ENCODE results near the gene RHOBTB1.

The RHOBTB1 gene

DNA sequence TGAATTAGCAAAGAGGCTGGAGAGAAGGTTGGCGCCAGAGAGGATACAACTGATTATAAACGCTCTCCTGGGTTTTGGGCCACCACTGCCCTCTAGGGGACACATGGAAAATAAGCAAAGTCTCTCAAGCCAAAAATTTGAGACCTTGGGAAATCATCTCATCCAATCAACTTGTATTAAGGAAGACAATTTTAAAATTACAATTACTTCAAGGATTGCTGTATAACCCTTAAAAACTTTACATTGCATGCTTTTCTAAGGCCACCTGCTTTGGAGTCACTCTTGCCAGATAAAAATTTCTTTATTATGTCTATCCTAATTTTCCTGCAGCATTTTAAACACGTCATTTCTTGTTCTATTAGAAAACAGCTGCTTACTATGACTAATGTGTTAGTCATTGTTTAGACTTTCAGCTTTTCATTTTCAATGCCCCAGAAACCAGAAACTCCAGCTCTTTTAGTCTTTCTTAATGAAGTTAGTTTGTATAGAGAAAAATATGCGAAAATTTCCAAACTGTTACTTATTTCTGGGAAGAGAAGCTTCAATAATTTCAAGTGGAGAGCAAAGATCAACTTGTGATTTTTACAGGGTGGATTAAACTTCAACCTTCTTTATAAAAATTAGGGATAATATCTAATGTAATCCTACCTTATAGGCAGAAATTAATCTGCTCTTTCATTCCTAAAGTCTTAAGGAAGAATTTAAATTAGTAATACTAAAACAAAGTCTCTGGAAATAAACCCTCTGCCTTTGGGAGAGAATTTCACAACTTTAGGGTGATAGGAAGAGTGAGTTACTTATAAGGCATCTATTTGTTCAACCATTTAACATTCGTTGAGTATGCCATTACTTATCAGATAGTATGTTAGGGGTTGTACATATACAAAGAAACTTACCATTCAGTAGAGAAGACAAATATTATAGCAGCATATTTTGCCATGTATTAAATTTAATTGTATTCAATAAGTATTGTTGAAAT, 20.6 kb upstream of the RHOBTB1 start (continued):
- TF ChIP-seq KLF1 (tag by site-specific recombination; IDR thresholded peaks at IDR 0.05): no peak
- no peak for TF ChIP-seq ZBTB48 (tag by site-specific recombination; IDR thresholded peaks at IDR 0.05)
- TF ChIP-seq GLIS2 (tag by site-specific recombination; IDR thresholded peaks at IDR 0.05): no peak
- TF ChIP-seq ZBTB17 (tag by site-specific recombination; IDR thresholded peaks at IDR 0.05): peak; percentile 26; the same call in 1 of the 2 replicates
- TF ChIP-seq ZNF549 (tag by site-specific recombination; IDR thresholded peaks at IDR 0.05): no peak
- TF ChIP-seq ZNF266 (tag by site-specific recombination; IDR thresholded peaks at IDR 0.05; ENCODE audit: low read depth): no peak
- no peak for TF ChIP-seq ZNF146 (tag by site-specific recombination; IDR thresholded peaks at IDR 0.05)
- no peak for TF ChIP-seq BCL11B (tag by site-specific recombination; IDR thresholded peaks at IDR 0.05; ENCODE audit: low read depth)
- no peak for TF ChIP-seq ZNF623 (tag by site-specific recombination; IDR thresholded peaks at IDR 0.05)
- TF ChIP-seq ZNF558 (tag by site-specific recombination; IDR thresholded peaks at IDR 0.05): peak; percentile 61; the same call in 1 of the 2 replicates
- TF ChIP-seq, protein P1, sequence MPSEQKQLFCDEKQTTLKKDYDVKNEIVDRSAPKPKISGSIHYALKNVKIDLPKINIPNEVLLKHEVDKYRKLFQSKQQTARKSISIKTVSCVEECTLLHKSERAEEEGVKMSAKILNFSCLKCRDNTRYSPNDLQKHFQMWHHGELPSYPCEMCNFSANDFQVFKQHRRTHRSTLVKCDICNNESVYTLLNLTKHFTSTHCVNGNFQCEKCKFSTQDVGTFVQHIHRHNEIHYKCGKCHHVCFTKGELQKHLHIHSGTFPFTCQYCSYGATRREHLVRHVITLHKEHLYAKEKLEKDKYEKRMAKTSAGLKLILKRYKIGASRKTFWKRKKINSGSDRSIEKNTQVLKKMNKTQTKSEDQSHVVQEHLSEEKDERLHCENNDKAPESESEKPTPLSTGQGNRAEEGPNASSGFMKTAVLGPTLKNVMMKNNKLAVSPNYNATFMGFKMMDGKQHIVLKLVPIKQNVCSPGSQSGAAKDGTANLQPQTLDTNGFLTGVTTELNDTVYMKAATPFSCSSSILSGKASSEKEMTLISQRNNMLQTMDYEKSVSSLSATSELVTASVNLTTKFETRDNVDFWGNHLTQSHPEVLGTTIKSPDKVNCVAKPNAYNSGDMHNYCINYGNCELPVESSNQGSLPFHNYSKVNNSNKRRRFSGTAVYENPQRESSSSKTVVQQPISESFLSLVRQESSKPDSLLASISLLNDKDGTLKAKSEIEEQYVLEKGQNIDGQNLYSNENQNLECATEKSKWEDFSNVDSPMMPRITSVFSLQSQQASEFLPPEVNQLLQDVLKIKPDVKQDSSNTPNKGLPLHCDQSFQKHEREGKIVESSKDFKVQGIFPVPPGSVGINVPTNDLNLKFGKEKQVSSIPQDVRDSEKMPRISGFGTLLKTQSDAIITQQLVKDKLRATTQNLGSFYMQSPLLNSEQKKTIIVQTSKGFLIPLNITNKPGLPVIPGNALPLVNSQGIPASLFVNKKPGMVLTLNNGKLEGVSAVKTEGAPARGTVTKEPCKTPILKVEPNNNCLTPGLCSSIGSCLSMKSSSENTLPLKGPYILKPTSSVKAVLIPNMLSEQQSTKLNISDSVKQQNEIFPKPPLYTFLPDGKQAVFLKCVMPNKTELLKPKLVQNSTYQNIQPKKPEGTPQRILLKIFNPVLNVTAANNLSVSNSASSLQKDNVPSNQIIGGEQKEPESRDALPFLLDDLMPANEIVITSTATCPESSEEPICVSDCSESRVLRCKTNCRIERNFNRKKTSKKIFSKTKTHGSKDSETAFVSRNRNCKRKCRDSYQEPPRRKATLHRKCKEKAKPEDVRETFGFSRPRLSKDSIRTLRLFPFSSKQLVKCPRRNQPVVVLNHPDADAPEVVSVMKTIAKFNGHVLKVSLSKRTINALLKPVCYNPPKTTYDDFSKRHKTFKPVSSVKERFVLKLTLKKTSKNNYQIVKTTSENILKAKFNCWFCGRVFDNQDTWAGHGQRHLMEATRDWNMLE (tag by site-specific recombination; conservative IDR thresholded peaks at IDR 0.05; ENCODE audit: low read depth): 0 out of 2 replicates have a peak, but pooled peaks have one; percentile 31
- TF ChIP-seq ZNF366 (tag by site-specific recombination; conservative IDR thresholded peaks at IDR 0.05): peak; percentile 88
- TF ChIP-seq, protein P2, sequence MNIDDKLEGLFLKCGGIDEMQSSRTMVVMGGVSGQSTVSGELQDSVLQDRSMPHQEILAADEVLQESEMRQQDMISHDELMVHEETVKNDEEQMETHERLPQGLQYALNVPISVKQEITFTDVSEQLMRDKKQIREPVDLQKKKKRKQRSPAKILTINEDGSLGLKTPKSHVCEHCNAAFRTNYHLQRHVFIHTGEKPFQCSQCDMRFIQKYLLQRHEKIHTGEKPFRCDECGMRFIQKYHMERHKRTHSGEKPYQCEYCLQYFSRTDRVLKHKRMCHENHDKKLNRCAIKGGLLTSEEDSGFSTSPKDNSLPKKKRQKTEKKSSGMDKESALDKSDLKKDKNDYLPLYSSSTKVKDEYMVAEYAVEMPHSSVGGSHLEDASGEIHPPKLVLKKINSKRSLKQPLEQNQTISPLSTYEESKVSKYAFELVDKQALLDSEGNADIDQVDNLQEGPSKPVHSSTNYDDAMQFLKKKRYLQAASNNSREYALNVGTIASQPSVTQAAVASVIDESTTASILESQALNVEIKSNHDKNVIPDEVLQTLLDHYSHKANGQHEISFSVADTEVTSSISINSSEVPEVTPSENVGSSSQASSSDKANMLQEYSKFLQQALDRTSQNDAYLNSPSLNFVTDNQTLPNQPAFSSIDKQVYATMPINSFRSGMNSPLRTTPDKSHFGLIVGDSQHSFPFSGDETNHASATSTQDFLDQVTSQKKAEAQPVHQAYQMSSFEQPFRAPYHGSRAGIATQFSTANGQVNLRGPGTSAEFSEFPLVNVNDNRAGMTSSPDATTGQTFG (tag by site-specific recombination; IDR thresholded peaks at IDR 0.05; ENCODE audit: borderline replicate concordance): no peak
- TF ChIP-seq ZNF501 (tag by site-specific recombination; IDR thresholded peaks at IDR 0.05): no peak
- peak; percentile 82 for TF ChIP-seq PRDM1 (tag by site-specific recombination; IDR thresholded peaks at IDR 0.05)
- no peak for TF ChIP-seq ZNF19 (tag by site-specific recombination; IDR thresholded peaks at IDR 0.05; ENCODE audit: low read depth)
- TF ChIP-seq ZNF184 (tag by site-specific recombination; IDR thresholded peaks at IDR 0.05): no peak
- no peak for TF ChIP-seq ZNF529 (tag by site-specific recombination; IDR thresholded peaks at IDR 0.05; ENCODE audit: insufficient replicate concordance)
- TF ChIP-seq ZNF677 (tag by site-specific recombination; IDR thresholded peaks at IDR 0.05): no peak
- TF ChIP-seq ZNF707 (tag by site-specific recombination; IDR thresholded peaks at IDR 0.05): no peak
- TF ChIP-seq ZNF670 (tag by site-specific recombination; IDR thresholded peaks at IDR 0.05; ENCODE audit: low read depth): no peak
- no peak; the same call in 1 of the 2 replicates for TF ChIP-seq ZFP37 (tag by site-specific recombination; IDR thresholded peaks at IDR 0.05)
- TF ChIP-seq ZSCAN16 (tag by site-specific recombination; IDR thresholded peaks at IDR 0.05): no peak
- no peak for TF ChIP-seq ZNF138 (tag by site-specific recombination; IDR thresholded peaks at IDR 0.05; ENCODE audit: borderline replicate concordance)
- no peak for TF ChIP-seq ZNF776 (tag by site-specific recombination; IDR thresholded peaks at IDR 0.05; ENCODE audit: borderline replicate concordance)
- TF ChIP-seq ZNF37A (tag by site-specific recombination; IDR thresholded peaks at IDR 0.05): no peak
- TF ChIP-seq, protein P3, sequence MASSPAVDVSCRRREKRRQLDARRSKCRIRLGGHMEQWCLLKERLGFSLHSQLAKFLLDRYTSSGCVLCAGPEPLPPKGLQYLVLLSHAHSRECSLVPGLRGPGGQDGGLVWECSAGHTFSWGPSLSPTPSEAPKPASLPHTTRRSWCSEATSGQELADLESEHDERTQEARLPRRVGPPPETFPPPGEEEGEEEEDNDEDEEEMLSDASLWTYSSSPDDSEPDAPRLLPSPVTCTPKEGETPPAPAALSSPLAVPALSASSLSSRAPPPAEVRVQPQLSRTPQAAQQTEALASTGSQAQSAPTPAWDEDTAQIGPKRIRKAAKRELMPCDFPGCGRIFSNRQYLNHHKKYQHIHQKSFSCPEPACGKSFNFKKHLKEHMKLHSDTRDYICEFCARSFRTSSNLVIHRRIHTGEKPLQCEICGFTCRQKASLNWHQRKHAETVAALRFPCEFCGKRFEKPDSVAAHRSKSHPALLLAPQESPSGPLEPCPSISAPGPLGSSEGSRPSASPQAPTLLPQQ (tag by site-specific recombination; IDR thresholded peaks at IDR 0.05): no peak
- TF ChIP-seq ZNF169 (tag by site-specific recombination; IDR thresholded peaks at IDR 0.05): no peak
- TF ChIP-seq ZFP3 (tag by site-specific recombination; IDR thresholded peaks at IDR 0.05; ENCODE audit: low read depth): no peak

All from HEK293 (cell line).